Activated T-helper 17 cell treated with anti-CD3 and anti-CD28 coated beads, Interleukin-2, amount 50 U/mL, for 72 hours (primary cell): Measurements from ENCODE around the gene PROM2. TPM values are rescaled to one million over a fixed set of nuclear protein-coding genes. Genes with fewer than 3 reads are reported as not detected.

Experiments
- ATAC-seq: fragments of 150-1000 bp; cut with Tn5 transposase; replicated peaks from 2 replicates; pipeline ENCODE4 v1.10.0; 2021; ENCODE audit warnings: mild to moderate bottlenecking, moderate library complexity
- H3K27ac Mint-ChIP-seq: one replicate; pipeline ENCODE4 v1.8.0; 2022; ENCODE audit warnings: mixed read lengths
- H3K27me3 Mint-ChIP-seq: one replicate; pipeline ENCODE4 v1.8.0; 2022; ENCODE audit warnings: mixed read lengths
- H3K36me3 Mint-ChIP-seq: one replicate; pipeline ENCODE4 v1.8.0; 2022; ENCODE audit warnings: low read depth, mild to moderate bottlenecking, mixed read lengths
- H3K4me1 Mint-ChIP-seq: one replicate; pipeline ENCODE4 v1.8.0; 2022; ENCODE audit warnings: mixed read lengths
- H3K4me3 Mint-ChIP-seq: one replicate; pipeline ENCODE4 v1.8.0; 2022; ENCODE audit warnings: mild to moderate bottlenecking, mixed read lengths
- H3K9me3 Mint-ChIP-seq: one replicate; pipeline ENCODE4 v1.8.0; 2022; ENCODE audit warnings: mixed read lengths
- total RNA-seq, 2 donors: library from RNA; stranded (reverse); gene quantifications; one replicate each; pipeline ENCODE4 v1.2.3, GENCODE V29; 2022

PROM2 gene
- total RNA-seq, 2 donors from 2014 or later: 0.90 to 0.91 TPM

GRCh38 chr2:95287806-95288205 lies 13.6 kb downstream of the PROM2 start:
- Mint-ChIP-seq H3K27me3 (no peaks in the 10 kb centered on the region), H3K27ac (no peak overlapping the region)
- no peak for ATAC-seq

GRCh38 chr2:95289253-95289652 lies 15.0 kb downstream of the PROM2 start:
- ATAC-seq: no peak
- Mint-ChIP-seq H3K4me1 (no peaks in the 10 kb centered on the region), H3K9me3 (peaks cover 12% of the 10 kb centered on the region), H3K4me3 (no peak overlapping the region), H3K36me3 (no peaks in the 10 kb centered on the region), H3K27ac (no peak overlapping the region), H3K27me3 (no peaks in the 10 kb centered on the region)

More at GRCh38 chr2:95287806-95288205, 13.6 kb downstream of the PROM2 start:
- H3K9me3 Mint-ChIP-seq: peaks cover 12% of the 10 kb centered on the region
- H3K4me3 Mint-ChIP-seq: no peak overlapping the region
- H3K36me3 Mint-ChIP-seq: no peaks in the 10 kb centered on the region
- H3K4me1 Mint-ChIP-seq: no peaks in the 10 kb centered on the region

GRCh38 chr2:95291222-95291621 lies 17.0 kb downstream of the PROM2 start:
- no peak overlapping the region for H3K4me3 Mint-ChIP-seq
- ATAC-seq: no peak
- peaks cover 12% of the 10 kb centered on the region for H3K9me3 Mint-ChIP-seq
- no peaks in the 10 kb centered on the region for H3K36me3 Mint-ChIP-seq
- H3K27me3 Mint-ChIP-seq: peaks cover under 1% of the 10 kb centered on the region
- H3K27ac Mint-ChIP-seq: no peak overlapping the region
- H3K4me1 Mint-ChIP-seq: no peaks in the 10 kb centered on the region

GRCh38 chr2:95292623-95293260 lies 18.5 kb downstream of the PROM2 start:
- no peak for ATAC-seq
- Mint-ChIP-seq H3K27me3 (peaks cover 9% of the 10 kb centered on the region), H3K9me3 (peaks cover 12% of the 10 kb centered on the region), H3K4me1 (no peaks in the 10 kb centered on the region), H3K4me3 (no peak overlapping the region), H3K27ac (no peak overlapping the region), H3K36me3 (no peaks in the 10 kb centered on the region)

GRCh38 chr2:95294579-95295250 lies 20.5 kb downstream of the PROM2 start:
- no peak for ATAC-seq
- H3K27me3 Mint-ChIP-seq: peaks cover 9% of the 10 kb centered on the region
- peaks cover 12% of the 10 kb centered on the region for H3K9me3 Mint-ChIP-seq
- H3K4me1 Mint-ChIP-seq: no peaks in the 10 kb centered on the region
- H3K27ac Mint-ChIP-seq: no peak overlapping the region
- H3K36me3 Mint-ChIP-seq: no peaks in the 10 kb centered on the region
- H3K4me3 Mint-ChIP-seq: no peak overlapping the region

GRCh38 chr2:95295376-95295775 lies 21.1 kb downstream of the PROM2 start:
- Mint-ChIP-seq H3K27ac (no peak overlapping the region), H3K4me1 (no peaks in the 10 kb centered on the region), H3K4me3 (no peak overlapping the region), H3K36me3 (no peaks in the 10 kb centered on the region), H3K9me3 (peaks cover 8% of the 10 kb centered on the region), H3K27me3 (peaks cover 9% of the 10 kb centered on the region)
- ATAC-seq: no peak

GRCh38 chr2:95296011-95296410 lies 21.8 kb downstream of the PROM2 start:
- no peak overlapping the region for H3K27ac Mint-ChIP-seq
- H3K9me3 Mint-ChIP-seq: peaks cover 4% of the 10 kb centered on the region
- no peaks in the 10 kb centered on the region for H3K4me1 Mint-ChIP-seq
- peaks cover 12% of the 10 kb centered on the region for H3K27me3 Mint-ChIP-seq
- H3K36me3 Mint-ChIP-seq: no peaks in the 10 kb centered on the region
- no peak for ATAC-seq
- H3K4me3 Mint-ChIP-seq: no peak overlapping the region

GRCh38 chr2:95296880-95297487 lies 22.7 kb downstream of the PROM2 start, which contains the start of gene KCNIP3:
Gene KCNIP3 (plus strand): TSS chr2:95297347. CDS start chr2:95297439, 92 bp downstream.
- Mint-ChIP-seq H3K4me3 (no peak within 1 kb of the TSS), H3K9me3 (no peaks in the 10 kb centered on the region), H3K36me3 (no peaks in the 10 kb centered on the region), H3K27ac (no peak within 1 kb of the TSS), H3K4me1 (no peaks in the 10 kb centered on the region), H3K27me3 (peaks cover 12% of the 10 kb centered on the region)
- no peak for ATAC-seq

GRCh38 chr2:95297639-95298395 lies 23.6 kb downstream of the PROM2 start:
- ATAC-seq: no peak
- no peak overlapping the region for H3K27ac Mint-ChIP-seq
- H3K4me3 Mint-ChIP-seq: no peak overlapping the region
- H3K9me3 Mint-ChIP-seq: no peaks in the 10 kb centered on the region
- H3K4me1 Mint-ChIP-seq: no peaks in the 10 kb centered on the region
- peaks cover 12% of the 10 kb centered on the region for H3K27me3 Mint-ChIP-seq
- no peaks in the 10 kb centered on the region for H3K36me3 Mint-ChIP-seq

- peaks cover 12% of the 10 kb centered on the region for H3K27me3 Mint-ChIP-seq
- H3K4me3 Mint-ChIP-seq: no peak overlapping the region
- no peaks in the 10 kb centered on the region for H3K9me3 Mint-ChIP-seq
- ATAC-seq: no peak
- H3K4me1 Mint-ChIP-seq: no peaks in the 10 kb centered on the region
- H3K27ac Mint-ChIP-seq: no peak overlapping the region
- H3K36me3 Mint-ChIP-seq: no peaks in the 10 kb centered on the region
Measured at GRCh38 chr2:95298486-95299111, 24.4 kb downstream of the PROM2 start.

GRCh38 chr2:95299961-95300360 lies 25.7 kb downstream of the PROM2 start:
- Mint-ChIP-seq H3K9me3 (no peaks in the 10 kb centered on the region), H3K4me3 (no peak overlapping the region), H3K36me3 (no peaks in the 10 kb centered on the region), H3K27ac (no peak overlapping the region), H3K27me3 (peaks cover 12% of the 10 kb centered on the region), H3K4me1 (no peaks in the 10 kb centered on the region)
- ATAC-seq: no peak

GRCh38 chr2:95300450-95300849 lies 26.2 kb downstream of the PROM2 start:
- no peak for ATAC-seq
- H3K36me3 Mint-ChIP-seq: no peaks in the 10 kb centered on the region
- H3K4me1 Mint-ChIP-seq: no peaks in the 10 kb centered on the region
- no peaks in the 10 kb centered on the region for H3K9me3 Mint-ChIP-seq
- H3K27ac Mint-ChIP-seq: no peak overlapping the region
- peaks cover 12% of the 10 kb centered on the region for H3K27me3 Mint-ChIP-seq
- no peak overlapping the region for H3K4me3 Mint-ChIP-seq

GRCh38 chr2:95301186-95301585 lies 26.9 kb downstream of the PROM2 start:
- Mint-ChIP-seq H3K9me3 (no peaks in the 10 kb centered on the region), H3K27me3 (peaks cover 12% of the 10 kb centered on the region), H3K36me3 (no peaks in the 10 kb centered on the region), H3K4me1 (no peaks in the 10 kb centered on the region), H3K27ac (no peak overlapping the region), H3K4me3 (no peak overlapping the region)
- ATAC-seq: no peak
